Activated CD4-positive, alpha-beta T cell treated with anti-CD3 and anti-CD28 coated beads, Interleukin-10, Interleukin-2, amounts not matched to agents 100 ng/mL and 50 ng/mL, durations not matched to agents 16 hours and 8 hours (primary cell): ENCODE data around the gene LHFPL3.
A peak's percentile ranks its signal among the peaks of the same experiment; 100 is the strongest.

Experiments
- DNase-seq: peaks from one replicate; pipeline ENCODE4 v3.0.0-alpha.2; 2020

Gene LHFPL3

GRCh38 chr7:104943502-104944343, 615.3 kb downstream of the LHFPL3 start:
- DNase-seq, result peak; percentile 86

GRCh38 chr7:104945599-104945956, 617.2 kb downstream of the LHFPL3 start:
- DNase-seq, result no peak

- DNase-seq, result peak; percentile 56
Measured at GRCh38 chr7:104946338-104946737, 617.9 kb downstream of the LHFPL3 start.

DNA sequence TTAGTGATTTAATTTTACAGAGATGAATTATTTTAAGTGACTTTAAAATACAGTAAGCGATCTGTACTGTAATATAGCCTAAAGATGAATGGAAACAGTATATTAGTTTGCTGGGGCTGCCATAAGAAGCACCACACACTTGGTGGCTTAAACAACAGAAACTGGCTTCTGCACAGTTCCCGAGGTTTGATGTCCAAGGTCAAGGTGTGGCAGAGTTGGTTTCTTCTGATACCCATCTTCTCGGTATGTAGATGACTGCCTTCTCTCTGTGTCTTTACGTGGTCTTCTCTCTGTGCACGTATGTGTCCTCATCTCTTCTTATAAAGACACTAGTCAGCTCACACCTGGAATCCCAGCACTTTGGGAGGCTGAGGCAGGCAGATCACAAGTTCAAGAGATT, 621.6 kb downstream of the LHFPL3 start:
- DNase-seq, result no peak

DNA sequence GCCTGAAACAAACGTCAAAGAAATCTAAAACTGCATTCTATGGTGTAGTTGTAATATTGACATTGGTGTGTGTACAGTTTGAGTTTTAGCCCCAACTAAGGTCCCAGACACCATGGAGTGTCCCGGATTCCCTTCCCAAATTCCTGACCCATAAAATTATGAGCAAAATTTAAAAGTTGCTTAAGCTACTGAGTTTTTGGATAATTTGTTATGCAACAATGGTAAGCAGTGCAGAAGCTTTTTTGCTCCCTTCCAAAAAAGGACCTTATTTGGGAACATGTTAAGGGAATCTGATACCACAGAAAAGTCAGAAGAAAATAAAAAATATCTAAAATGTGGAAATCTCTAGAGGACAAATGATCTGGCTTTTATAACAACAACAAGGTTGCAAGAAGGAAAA, 622.4 kb downstream of the LHFPL3 start:
- DNase-seq, result no peak

DNA sequence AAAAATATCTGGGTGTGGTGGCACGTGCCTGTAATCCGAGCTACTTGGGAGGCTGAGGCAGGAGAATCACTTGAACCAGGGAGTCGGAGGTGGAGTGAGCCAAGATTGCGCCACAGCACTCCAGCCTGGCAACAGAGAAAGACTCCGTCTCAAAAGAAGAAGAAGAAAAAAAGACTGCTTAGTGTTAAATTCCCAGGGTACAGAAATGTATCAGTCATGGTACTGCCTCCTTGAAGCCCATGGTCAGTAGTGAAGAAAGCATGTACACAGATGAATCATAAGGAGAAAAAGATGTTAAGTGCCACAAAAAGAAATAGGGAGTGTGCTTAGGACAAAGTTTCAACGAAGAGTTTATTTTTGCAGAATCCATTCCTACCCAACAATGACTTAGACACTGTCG, 623.1 kb downstream of the LHFPL3 start:
- no peak for DNase-seq

DNA sequence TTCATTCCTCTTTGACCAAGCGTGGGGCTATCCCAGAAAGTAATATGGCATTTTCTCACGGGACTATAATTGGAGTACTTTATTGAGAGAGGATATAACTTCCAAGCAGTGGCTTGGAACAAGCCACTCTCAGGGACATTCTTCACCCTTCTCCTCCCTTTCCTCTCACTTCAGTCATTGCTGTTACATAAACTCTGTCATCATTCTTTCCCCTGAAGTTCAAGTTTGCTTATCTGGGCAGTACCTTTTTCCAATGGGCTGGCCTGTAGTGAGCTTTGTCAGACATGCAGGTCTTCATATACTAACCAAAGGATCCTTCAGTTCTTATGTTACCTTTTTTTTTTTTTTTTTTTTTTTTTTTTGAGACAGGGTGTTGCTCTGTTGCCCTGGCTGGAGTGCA, 626.9 kb downstream of the LHFPL3 start:
- peak; percentile 37 for DNase-seq
